ENCODE results near the gene TMEM234.

TMEM234 gene

DNA sequence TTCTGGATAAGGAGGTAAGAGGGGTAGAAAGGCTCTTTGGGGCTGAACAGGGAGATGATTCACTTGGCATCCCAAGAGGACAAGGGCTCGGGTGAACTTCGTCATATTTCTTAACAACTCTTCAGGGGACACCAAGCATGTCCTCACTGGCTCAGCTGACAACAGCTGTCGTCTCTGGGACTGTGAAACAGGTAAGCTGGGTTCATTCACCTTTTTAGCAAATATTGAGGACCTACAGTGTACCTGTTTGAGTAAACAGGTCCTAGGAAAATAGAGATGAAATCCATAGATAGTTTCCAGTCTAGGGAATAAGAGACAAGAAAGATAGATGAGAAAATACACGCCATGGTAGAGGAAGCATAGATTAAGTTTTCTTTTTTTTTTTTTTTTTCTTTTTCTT lies 2.1 kb upstream of the TMEM234 start:
- Histone ChIP-seq H3K4me3 (ENCODE audit: low read length) (no peak overlapping the region), H3K27me3 (ENCODE audit: insufficient read depth, low read length) (no peaks in the 10 kb centered on the region), H3K9me3 (ENCODE audit: low read length) (no peaks in the 10 kb centered on the region), H2AFZ (ENCODE audit: low read depth, low read length) (no peak overlapping the region), H3K4me1 (ENCODE audit: insufficient read depth, low read length) (peaks cover 15% of the 10 kb centered on the region), H3K36me3 (ENCODE audit: insufficient read depth, low read length) (peaks cover 50% of the 10 kb centered on the region)

DNA sequence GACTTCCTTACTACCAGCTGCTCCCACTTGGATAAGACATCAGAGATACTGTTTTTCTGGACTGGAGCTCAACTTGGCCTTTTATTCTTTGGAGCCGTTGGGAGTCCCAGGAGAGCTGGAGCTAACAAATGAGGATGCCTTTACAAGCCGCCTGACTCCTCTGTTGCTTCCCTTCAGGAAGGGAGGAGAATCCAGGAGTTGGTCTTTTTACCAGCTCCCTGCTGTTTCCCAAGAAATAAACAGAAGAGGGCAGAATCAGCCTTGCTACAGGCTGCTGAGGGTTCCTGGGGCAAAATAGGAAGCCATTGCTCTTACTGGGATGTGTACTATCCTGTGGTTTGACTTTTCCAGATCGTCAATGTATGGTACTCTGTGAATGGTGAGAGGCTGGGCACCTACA lies 1.5 kb upstream of the TMEM234 start:
- Histone ChIP-seq H3K4me3 (ENCODE audit: low read length) (peak overlapping the region; percentile 0), H2AFZ (ENCODE audit: low read depth, low read length) (no peak overlapping the region), H3K36me3 (ENCODE audit: insufficient read depth, low read length) (peaks cover 47% of the 10 kb centered on the region)

DNA sequence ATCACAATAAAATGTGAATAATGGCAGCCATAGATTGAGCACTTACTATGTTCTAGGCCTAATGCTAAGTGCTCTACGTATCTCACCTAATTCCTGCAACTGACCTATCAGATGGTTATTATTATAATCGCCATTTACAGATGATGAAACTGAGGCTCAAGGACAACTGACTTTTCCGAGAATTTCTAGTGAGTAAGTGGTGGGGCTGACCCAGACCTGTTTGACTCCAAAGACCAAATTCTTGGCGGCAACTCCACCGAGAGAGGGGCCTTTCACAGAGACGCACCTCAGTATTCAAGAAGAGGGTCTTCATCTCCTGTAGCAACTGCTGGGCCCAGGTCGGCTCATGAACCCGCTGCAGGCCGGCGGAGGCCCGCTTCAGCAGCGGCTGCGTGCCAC lies 573 bp downstream of the TMEM234 start:
- peaks cover 42% of the 10 kb centered on the region for H3K36me3 ChIP-seq (ENCODE audit: insufficient read depth, low read length)
- no peak overlapping the region for H2AFZ ChIP-seq (ENCODE audit: low read depth, low read length)

More for the DNA sequence above, 1.5 kb upstream of the TMEM234 start:
- H3K4me1 ChIP-seq (ENCODE audit: insufficient read depth, low read length) = peaks cover 15% of the 10 kb centered on the region
- H3K27me3 ChIP-seq (ENCODE audit: insufficient read depth, low read length) = no peaks in the 10 kb centered on the region
- no peaks in the 10 kb centered on the region for H3K9me3 ChIP-seq (ENCODE audit: low read length)

DNA sequence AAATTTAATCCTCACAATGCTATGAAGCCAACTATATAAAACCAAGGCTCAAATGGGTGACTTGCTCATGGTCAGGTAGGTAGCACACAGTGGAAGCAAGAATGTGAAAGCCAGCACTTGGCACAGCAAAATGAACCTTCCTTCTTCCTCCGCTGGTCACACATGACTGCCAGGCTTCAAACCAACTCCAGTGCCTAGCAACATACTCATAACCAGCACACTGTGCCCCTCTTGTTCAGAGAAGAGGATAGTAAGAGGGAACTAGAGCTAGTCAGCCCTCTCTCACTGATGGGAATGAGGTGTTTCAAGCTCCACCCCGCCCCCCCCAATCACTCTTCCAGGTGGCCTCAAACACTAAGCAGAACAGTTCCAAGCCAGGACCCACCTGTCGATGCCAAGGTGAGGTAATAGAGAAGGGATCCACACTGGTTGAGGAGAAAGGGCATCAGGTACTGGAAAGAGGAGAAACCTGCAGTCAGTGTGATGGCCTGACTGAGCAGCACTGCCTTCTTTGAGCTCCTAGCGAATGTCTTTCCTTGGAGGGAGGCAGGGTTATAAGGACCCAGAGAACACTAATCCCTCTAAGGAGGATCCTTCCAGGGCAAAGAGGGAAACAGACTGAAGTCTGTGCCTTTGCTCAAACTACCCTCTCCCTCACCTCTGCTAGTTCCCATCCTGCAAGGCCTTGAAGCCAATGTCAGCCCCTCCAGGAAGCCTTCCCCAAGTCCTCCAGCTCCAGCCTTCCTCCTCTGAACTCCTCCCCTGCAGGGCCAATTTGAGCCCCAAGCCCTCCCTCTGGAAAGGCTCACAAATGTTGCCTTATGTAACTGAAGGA lies 1.2 kb downstream of the TMEM234 start:
- no peak overlapping the region for H2AFZ ChIP-seq (ENCODE audit: low read depth, low read length)
- peaks cover 15% of the 10 kb centered on the region for H3K4me1 ChIP-seq (ENCODE audit: insufficient read depth, low read length)
- H3K27me3 ChIP-seq (ENCODE audit: insufficient read depth, low read length) = no peaks in the 10 kb centered on the region
- peak overlapping the region; percentile 88 for H3K4me3 ChIP-seq (ENCODE audit: low read length)
- H3K9me3 ChIP-seq (ENCODE audit: low read length) = no peaks in the 10 kb centered on the region
- H3K36me3 ChIP-seq (ENCODE audit: insufficient read depth, low read length) = peaks cover 43% of the 10 kb centered on the region

More for the DNA sequence above, 573 bp downstream of the TMEM234 start:
- peaks cover 15% of the 10 kb centered on the region for H3K4me1 ChIP-seq (ENCODE audit: insufficient read depth, low read length)
- H3K9me3 ChIP-seq (ENCODE audit: low read length) = no peaks in the 10 kb centered on the region
- H3K27me3 ChIP-seq (ENCODE audit: insufficient read depth, low read length) = no peaks in the 10 kb centered on the region
- H3K4me3 ChIP-seq (ENCODE audit: low read length) = peak overlapping the region; percentile 88

DNA sequence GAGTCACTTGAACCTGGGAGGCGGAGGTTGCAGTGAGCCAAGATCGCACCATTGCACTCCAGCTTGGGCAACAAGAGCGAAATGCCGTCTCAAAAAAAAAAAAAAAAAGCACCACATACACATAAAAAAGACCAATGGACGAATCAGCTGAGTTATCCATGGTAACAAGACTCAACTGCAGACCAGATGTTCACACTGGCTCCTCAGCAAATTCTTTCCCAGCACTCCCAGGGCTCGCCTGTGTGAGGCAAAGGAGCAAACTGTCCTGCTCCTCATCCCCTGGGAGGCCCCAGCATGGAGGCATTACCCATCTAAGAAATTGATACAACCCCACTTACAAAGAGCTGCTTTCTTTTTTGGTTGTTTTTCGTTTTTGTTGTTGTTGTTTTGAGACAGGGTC lies 3.1 kb downstream of the TMEM234 start:
- H3K36me3 ChIP-seq (ENCODE audit: insufficient read depth, low read length) = peaks cover 42% of the 10 kb centered on the region
- H3K27me3 ChIP-seq (ENCODE audit: insufficient read depth, low read length) = no peaks in the 10 kb centered on the region
- H3K4me3 ChIP-seq (ENCODE audit: low read length) = no peak overlapping the region
- no peaks in the 10 kb centered on the region for H3K9me3 ChIP-seq (ENCODE audit: low read length)
- H2AFZ ChIP-seq (ENCODE audit: low read depth, low read length) = no peak overlapping the region
- H3K4me1 ChIP-seq (ENCODE audit: insufficient read depth, low read length) = peaks cover 15% of the 10 kb centered on the region

DNA sequence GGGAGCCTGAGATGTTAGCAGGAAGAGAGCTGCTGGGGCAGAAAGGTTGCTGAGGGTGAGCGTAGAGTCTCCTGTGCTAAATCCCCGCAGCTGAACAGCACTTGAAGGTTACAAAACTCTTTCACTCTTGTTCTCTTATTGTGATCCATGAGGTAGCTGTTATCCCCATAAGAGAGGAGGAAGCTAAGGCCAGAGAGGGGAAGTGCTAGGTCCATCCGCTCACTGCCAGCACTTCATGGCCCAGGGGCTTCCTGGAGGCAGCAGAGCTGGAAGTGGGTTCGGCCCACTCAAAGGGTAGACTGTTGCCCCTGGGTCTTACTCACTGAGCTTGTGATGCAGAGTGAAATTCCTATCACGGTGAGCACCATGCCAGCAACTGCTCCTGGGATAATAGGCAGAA lies 5.6 kb downstream of the TMEM234 start:
- Histone ChIP-seq H2AFZ (ENCODE audit: low read depth, low read length) (no peak overlapping the region), H3K4me1 (ENCODE audit: insufficient read depth, low read length) (peaks cover 10% of the 10 kb centered on the region), H3K36me3 (ENCODE audit: insufficient read depth, low read length) (peaks cover 40% of the 10 kb centered on the region), H3K4me3 (ENCODE audit: low read length) (no peak overlapping the region), H3K9me3 (ENCODE audit: low read length) (no peaks in the 10 kb centered on the region), H3K27me3 (ENCODE audit: insufficient read depth, low read length) (no peaks in the 10 kb centered on the region)

DNA sequence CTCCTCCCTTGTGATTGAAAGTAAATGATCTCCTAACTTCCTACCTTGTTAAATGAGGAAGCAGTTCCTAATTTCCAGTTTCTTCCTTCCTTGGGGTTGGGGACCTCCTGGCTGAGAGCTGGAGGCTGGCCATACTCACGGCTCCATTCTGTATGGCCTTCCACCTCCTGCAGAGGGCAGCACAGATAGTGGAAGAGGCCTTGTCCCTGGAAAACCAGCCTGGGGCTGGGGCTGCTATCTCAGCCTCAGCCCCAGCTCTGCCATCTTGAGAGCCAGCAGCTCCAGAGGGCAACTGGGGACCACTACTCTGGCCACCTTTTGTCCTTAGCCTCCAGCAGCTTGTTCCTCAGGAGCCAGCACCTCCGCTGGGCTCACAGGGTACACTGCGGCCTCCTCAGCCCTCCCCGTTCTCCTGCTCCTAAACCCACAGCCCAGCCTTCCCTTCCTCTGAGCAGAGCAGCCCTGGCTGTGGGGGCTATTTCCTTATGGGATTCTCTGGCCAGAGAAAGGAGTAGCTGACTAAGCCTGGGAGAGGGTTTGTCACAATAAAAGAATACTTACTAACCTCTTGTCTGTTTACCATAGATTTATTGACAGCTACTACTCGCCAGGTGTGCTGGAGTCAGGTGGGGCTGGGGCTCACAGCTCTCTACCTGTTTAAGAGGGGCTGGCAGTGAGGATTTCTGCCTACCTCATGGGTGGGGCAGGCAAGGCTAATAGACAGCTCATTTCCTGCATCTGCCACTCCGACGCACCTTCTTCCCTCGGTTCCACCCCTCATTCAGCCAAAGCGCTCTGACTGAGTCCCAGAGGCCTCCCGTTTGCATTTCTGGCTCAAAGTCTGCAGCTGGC lies 6.3 kb downstream of the TMEM234 start:
- H3K4me1 ChIP-seq (ENCODE audit: insufficient read depth, low read length) = peaks cover 3% of the 10 kb centered on the region
- no peak overlapping the region for H3K4me3 ChIP-seq (ENCODE audit: low read length)
- no peak overlapping the region for H2AFZ ChIP-seq (ENCODE audit: low read depth, low read length)
- no peaks in the 10 kb centered on the region for H3K27me3 ChIP-seq (ENCODE audit: insufficient read depth, low read length)
- H3K9me3 ChIP-seq (ENCODE audit: low read length) = no peaks in the 10 kb centered on the region
- peaks cover 40% of the 10 kb centered on the region for H3K36me3 ChIP-seq (ENCODE audit: insufficient read depth, low read length)

DNA sequence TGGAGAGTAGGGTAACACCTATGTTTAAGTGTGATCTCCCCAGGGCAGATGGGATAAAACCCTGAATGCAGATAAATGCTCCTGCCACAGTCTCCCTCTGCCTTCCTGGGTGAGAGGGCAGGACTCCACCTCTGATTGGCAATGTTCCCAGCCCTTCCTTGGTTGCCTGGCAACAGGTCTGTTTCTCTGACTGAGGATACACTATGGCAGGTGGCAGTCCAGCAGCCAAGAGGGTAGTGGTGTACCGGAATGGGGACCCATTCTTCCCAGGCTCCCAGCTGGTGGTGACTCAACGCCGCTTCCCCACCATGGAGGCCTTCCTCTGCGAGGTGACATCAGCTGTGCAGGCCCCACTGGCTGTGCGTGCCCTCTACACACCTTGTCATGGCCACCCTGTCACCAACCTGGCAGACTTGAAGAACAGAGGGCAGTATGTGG lies 13.2 kb downstream of the TMEM234 start, which contains the start of gene DCDC2B:
DCDC2B (plus strand) TSS at position 199 of the 438 bp plus-strand sequence; CDS start at position 204, 5 bp downstream.
- H3K4me3 ChIP-seq (ENCODE audit: low read length) = no peak within 1 kb of the TSS
- no peak within 1 kb of the TSS for H2AFZ ChIP-seq (ENCODE audit: low read depth, low read length)
- no peaks in the 10 kb centered on the region for H3K27me3 ChIP-seq (ENCODE audit: insufficient read depth, low read length)
- H3K36me3 ChIP-seq (ENCODE audit: insufficient read depth, low read length) = peaks cover 12% of the 10 kb centered on the region
- no peaks in the 10 kb centered on the region for H3K4me1 ChIP-seq (ENCODE audit: insufficient read depth, low read length)
- no peaks in the 10 kb centered on the region for H3K9me3 ChIP-seq (ENCODE audit: low read length)

DNA sequence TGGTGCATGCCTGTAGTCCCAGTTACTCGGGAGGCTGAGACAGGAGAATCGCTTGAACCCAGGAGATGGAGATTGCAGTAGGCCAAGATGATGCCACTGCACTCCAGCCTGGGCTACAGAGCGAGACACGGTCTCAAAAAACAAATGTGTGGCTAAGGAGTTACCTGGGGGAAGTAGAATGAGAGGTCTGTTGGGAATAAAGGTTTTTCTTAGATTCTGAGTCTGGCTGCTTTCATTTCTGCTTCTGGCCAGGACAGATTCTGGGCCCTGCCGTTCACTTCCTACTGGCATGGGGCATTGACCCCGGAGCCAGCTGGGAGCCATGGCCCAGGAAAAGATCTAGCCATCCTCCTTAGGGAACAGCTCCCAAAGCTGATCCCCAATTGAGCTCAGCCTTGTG lies 13.7 kb downstream of the TMEM234 start:
- Histone ChIP-seq H3K36me3 (ENCODE audit: insufficient read depth, low read length) (peaks cover 12% of the 10 kb centered on the region), H2AFZ (ENCODE audit: low read depth, low read length) (no peak overlapping the region), H3K4me3 (ENCODE audit: low read length) (no peak overlapping the region), H3K27me3 (ENCODE audit: insufficient read depth, low read length) (no peaks in the 10 kb centered on the region), H3K4me1 (ENCODE audit: insufficient read depth, low read length) (no peaks in the 10 kb centered on the region), H3K9me3 (ENCODE audit: low read length) (no peaks in the 10 kb centered on the region)

DNA sequence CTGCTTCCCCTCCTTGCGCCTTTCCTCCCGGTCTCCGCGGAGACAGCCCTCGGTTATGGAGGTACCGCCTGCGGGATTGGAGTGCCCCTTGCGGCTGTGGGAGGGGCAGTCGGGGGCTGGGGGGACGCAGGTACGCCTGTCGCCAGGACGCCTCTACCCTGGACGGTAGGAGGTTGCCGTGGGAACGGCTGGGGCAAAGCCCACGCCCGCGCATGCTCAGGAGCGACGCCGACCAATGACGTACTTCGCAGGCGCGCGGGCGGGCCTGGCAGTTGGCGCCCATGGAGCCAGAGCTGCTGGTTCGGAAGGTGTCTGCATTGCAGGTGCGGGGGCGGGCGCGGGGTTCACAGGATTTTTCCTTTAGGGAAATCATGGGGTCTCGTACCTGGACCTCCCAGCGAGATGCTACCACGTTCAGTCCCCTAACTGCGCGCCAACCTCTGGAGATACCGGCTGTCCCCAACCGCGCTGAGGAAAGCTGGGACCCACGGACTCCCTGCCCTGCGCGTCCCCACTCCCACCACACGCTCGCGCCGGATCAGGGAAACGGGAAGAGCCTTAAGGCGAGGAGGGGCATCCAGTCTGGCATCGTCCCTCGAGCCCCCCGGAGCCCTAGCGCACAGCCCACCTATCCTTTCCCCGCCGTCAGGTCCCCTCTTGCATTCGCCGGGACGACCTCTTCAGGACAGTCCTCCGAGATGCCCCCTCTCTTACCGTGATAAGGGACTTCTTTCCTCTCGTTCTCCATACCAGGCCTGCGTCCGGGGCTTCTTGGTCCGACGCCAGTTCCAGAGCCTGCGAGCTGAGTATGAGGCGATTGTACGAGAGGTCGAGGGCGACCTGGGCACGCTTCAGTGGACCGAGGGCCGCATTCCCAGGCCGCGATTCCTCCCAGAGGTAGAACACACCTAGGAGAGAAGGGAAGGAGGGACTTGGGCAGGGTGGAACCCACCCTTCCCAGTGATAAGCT lies 16.5 kb downstream of the TMEM234 start, which contains the start of gene IQCC:
IQCC (plus strand) TSS at position 271 of the 970 bp plus-strand sequence; CDS start at position 282, 11 bp downstream.
- H3K9me3 ChIP-seq (ENCODE audit: low read length) = no peaks in the 10 kb centered on the region
- H3K36me3 ChIP-seq (ENCODE audit: insufficient read depth, low read length) = peaks cover 9% of the 10 kb centered on the region
- H2AFZ ChIP-seq (ENCODE audit: low read depth, low read length) = no peak within 1 kb of the TSS
- no peaks in the 10 kb centered on the region for H3K27me3 ChIP-seq (ENCODE audit: insufficient read depth, low read length)
- H3K4me1 ChIP-seq (ENCODE audit: insufficient read depth, low read length) = peaks cover 9% of the 10 kb centered on the region
- H3K4me3 ChIP-seq (ENCODE audit: low read length) = peak within 1 kb of the TSS; percentile 65

DNA sequence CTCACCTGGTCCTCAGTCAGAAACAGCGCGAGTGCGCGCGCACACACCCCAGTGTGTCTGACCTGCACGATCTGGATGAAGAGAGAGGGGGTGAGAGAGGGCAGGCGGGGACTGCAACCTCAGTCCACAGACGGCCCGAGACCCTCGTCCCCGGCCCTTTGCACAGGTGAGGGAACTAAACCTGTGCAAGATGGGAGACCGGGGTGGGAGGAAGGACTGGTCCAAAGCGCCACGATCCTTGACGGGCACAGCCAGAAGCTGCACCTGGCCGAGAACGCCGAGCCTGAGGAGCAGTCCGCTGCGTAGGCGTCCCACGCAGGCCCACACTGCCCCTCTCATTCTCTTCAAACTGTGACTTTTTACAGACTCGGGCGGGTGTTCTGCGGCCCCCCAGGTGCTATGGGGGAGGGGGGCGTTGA lies 17.2 kb downstream of the TMEM234 start:
- H3K36me3 ChIP-seq (ENCODE audit: insufficient read depth, low read length) = peaks cover 9% of the 10 kb centered on the region
- peaks cover 11% of the 10 kb centered on the region for H3K4me1 ChIP-seq (ENCODE audit: insufficient read depth, low read length)
- no peak overlapping the region for H2AFZ ChIP-seq (ENCODE audit: low read depth, low read length)
- peak overlapping the region; percentile 65 for H3K4me3 ChIP-seq (ENCODE audit: low read length)
- no peaks in the 10 kb centered on the region for H3K27me3 ChIP-seq (ENCODE audit: insufficient read depth, low read length)
- H3K9me3 ChIP-seq (ENCODE audit: low read length) = no peaks in the 10 kb centered on the region
